Endothelial cell of umbilical vein (primary cell): ENCODE measurements around the gene ALDH1L2. TPM values are rescaled to one million over a fixed set of nuclear protein-coding genes. Genes with fewer than 3 reads are reported as not detected.
"Not testable (repeated sequence)": the region's sequence is repeated elsewhere in the genome, so short reads cannot be mapped to it uniquely, and the experiment has no call there.

ENCODE experiments used
- BruUV-seq: library from RNA; stranded (reverse); fragments of 400-500 nt; replicated peaks from 2 replicates; lab custom pipeline; 2021; lab: Mats Ljungman, UMichigan
- CTCF ChIA-PET: fragments of 300-600, 350-600 bp; sonication (Branson Sonifier 250); formaldehyde crosslinking; loops from one replicate; lab custom pipeline; 2021; ENCODE audit warnings: antibody characterized with exemption, inconsistent platforms; lab: Charles Lee
- POLR2A ChIA-PET: fragments of 300-600, 350-600 bp; sonication (Branson Sonifier 250); formaldehyde crosslinking; loops from one replicate; lab custom pipeline; 2021; ENCODE audit warnings: antibody characterized with exemption, inconsistent platforms; lab: Charles Lee
- DNase-seq: peaks from one replicate; pipeline ENCODE4 v3.0.0-alpha.2; 2011; ENCODE audit warnings: low read depth, low spot score
- FAIRE-seq: peaks from 2 replicates; lab custom pipeline; 2011; peaks lifted over from hg19 to GRCh38; lab: Jason Lieb, UNC
- H2AFZ ChIP-seq: 2 replicates; pipeline ENCODE4 v1.6.0; 2012; ENCODE audit warnings: low read depth, low read length, control low read depth, inconsistent platforms
- H3K27ac ChIP-seq: 2 replicates; pipeline ENCODE4 v1.5.1; 2011; ENCODE audit warnings: low read depth, mild to moderate bottlenecking, control low read depth, low read length, moderate library complexity; ENCODE audit not compliant: insufficient read depth
- H3K27me3 ChIP-seq, 2 experiments: 2 replicates each; pipeline versions ENCODE4 v1.6.0 to v1.6.1; 2011; ENCODE audit warnings: low read length in 2 of 2, mixed read lengths in 1 of 2; ENCODE audit not compliant: control insufficient read depth in 2 of 2, insufficient read depth in 2 of 2
- H3K36me3 ChIP-seq, 2 experiments: 2 replicates in 1 of 2; 3 replicates in 1 of 2; pipeline ENCODE4 v1.5.1; 2011; ENCODE audit warnings: low read length in 2 of 2, mild to moderate bottlenecking in 1 of 2, moderate library complexity in 1 of 2; ENCODE audit not compliant: control insufficient read depth in 2 of 2, insufficient read depth in 2 of 2; ENCODE audit errors: extremely low read depth in 1 of 2
- H3K4me1 ChIP-seq: 3 replicates; pipeline ENCODE4 v1.5.1; 2011; ENCODE audit warnings: mild to moderate bottlenecking, low read length; ENCODE audit not compliant: control insufficient read depth, insufficient read depth; ENCODE audit errors: extremely low read depth
- H3K4me2 ChIP-seq: 2 replicates; pipeline ENCODE4 v1.6.1; 2011; ENCODE audit warnings: low read length, control low read depth, mixed read lengths; ENCODE audit not compliant: insufficient read depth
- H3K4me3 ChIP-seq, 3 experiments: fragments of 200-600 bp in 1 of 3; sonication (generic), shearing (Covaris generic) in 1 of 3; replicated peaks in 1 of 3; 2 replicates each; pipeline ENCODE4 v1.5.1; 2011 to 2016; ENCODE audit warnings: control low read depth in 3 of 3, low read length in 3 of 3, mild to moderate bottlenecking in 2 of 3, inconsistent platforms in 1 of 3, low read depth in 1 of 3, moderate library complexity in 1 of 3; ENCODE audit not compliant: insufficient read depth in 1 of 3
- H3K79me2 ChIP-seq: 2 replicates; pipeline ENCODE4 v1.6.0; 2012; ENCODE audit warnings: low read length, inconsistent platforms; ENCODE audit not compliant: control insufficient read depth, insufficient read depth
- H3K9ac ChIP-seq: replicated peaks from 2 replicates; pipeline ENCODE3; 2011; ENCODE audit warnings: low read length, control low read depth; ENCODE audit not compliant: insufficient read depth; ENCODE audit errors: extremely low read depth
- H3K9me1 ChIP-seq: replicated peaks from 3 replicates; pipeline ENCODE4 v1.6.0; 2011; ENCODE audit warnings: mild to moderate bottlenecking, low read length; ENCODE audit not compliant: control insufficient read depth, insufficient read depth; ENCODE audit errors: extremely low read depth
- H3K9me3 ChIP-seq: replicated peaks from 2 replicates; pipeline ENCODE4 v1.5.1; 2012; ENCODE audit warnings: low read length, inconsistent platforms; ENCODE audit not compliant: control insufficient read depth, insufficient read depth
- H4K20me1 ChIP-seq: replicated peaks from 2 replicates; pipeline ENCODE3; 2011; ENCODE audit warnings: mild to moderate bottlenecking, low read length; ENCODE audit not compliant: control insufficient read depth, insufficient read depth; ENCODE audit errors: extremely low read depth
- GATA2 ChIP-seq: IDR thresholded peaks from 2 replicates; pipeline ENCODE4 v1.7.0; 2011; ENCODE audit warnings: low read depth, mild to moderate bottlenecking, moderate library complexity, mixed read lengths, low read length; ENCODE audit not compliant: insufficient read length, insufficient read depth
- JUN ChIP-seq: IDR thresholded peaks from 2 replicates; pipeline ENCODE4 v1.6.1; 2011; ENCODE audit warnings: borderline replicate concordance, low read depth; ENCODE audit not compliant: insufficient read length, insufficient read depth
- MAX ChIP-seq: IDR thresholded peaks from 2 replicates; pipeline ENCODE4 v1.6.1; 2011; ENCODE audit not compliant: insufficient read depth, insufficient read length
- MYC ChIP-seq: IDR thresholded peaks from one replicate; pipeline ENCODE4 v1.6.1; 2011; ENCODE audit warnings: mild to moderate bottlenecking, low read depth, low read length
- POLR2A ChIP-seq: IDR thresholded peaks from 2 replicates; pipeline ENCODE4 v1.6.1; 2012; ENCODE audit warnings: low read depth, mild to moderate bottlenecking, control low read depth, low read length
- POLR2AphosphoS5 ChIP-seq: IDR thresholded peaks from 2 replicates; pipeline ENCODE4 v1.6.1; 2012; ENCODE audit warnings: low read depth, mild to moderate bottlenecking, control low read depth, low read length, moderate library complexity; ENCODE audit not compliant: insufficient read depth
- dilution Hi-C: fragments of 300-500 bp; cut with MboI; formaldehyde crosslinking; loops from one replicate; pipeline ENCODE4 v1.15.0; 2019; ENCODE audit warnings: low sequenced_read_pairs; ENCODE audit not compliant: extremely low pct_ligation_motif_present
- intact Hi-C: fragments of 100-400 bp; cut with micrococcal nuclease; formaldehyde crosslinking; loops from one replicate; pipeline ENCODE4 v1.10.0; 2022
- polyA plus RNA-seq, 4 experiments: library from polyadenylated mRNA; depleted of rRNA in 3 of 4; stranded (reverse) in 3 of 4; unstranded in 1 of 4; fragments of >200 nt; gene quantifications; 2 replicates each; pipeline versions ENCODE4 v1.2.1 to v1.2.3, GENCODE V29; 2011 to 2012; ENCODE audit warnings: missing spikeins in 1 of 4
- total RNA-seq: library from RNA; stranded (reverse); gene quantifications from 2 replicates; pipeline ENCODE4 v1.2.3, GENCODE V29; 2021

Gene ALDH1L2
- total and polyA plus RNA-seq, 2 donors (not counting 3 experiments of a cell fraction or from before 2014, with no cell fraction given), result 1.4 to 2.5 TPM

GRCh38 chr12:105099356-105099755 is 15.1 kb upstream of the ALDH1L2 start:
- H2AFZ ChIP-seq, result no peak overlapping the region
- no peak for DNase-seq
- ChIA-PET CTCF (interaction anchor here (1.7 kb wide), 1 partner anchor 8 kb away, joined by 4 read pairs; the partner anchor contains the start of gene WASHC4), POLR2A (no interaction called here)
- FAIRE-seq, result no peak
- BruUV-seq, result no TSS peak
- H3K9me1 ChIP-seq, result no peaks in the 10 kb centered on the region
- H3K9ac ChIP-seq, result no peak overlapping the region
- peaks cover 4% of the 10 kb centered on the region for H3K4me1 ChIP-seq
- intact Hi-C loops (no loop called here), dilution Hi-C loops (no loop called here)
- no peak overlapping the region for H3K27ac ChIP-seq
- no peak overlapping the region for H3K4me2 ChIP-seq
- peaks cover 2 to 8% of the 10 kb centered on the region in 2 experiments for H3K27me3 ChIP-seq
- H3K79me2 ChIP-seq, result no peaks in the 10 kb centered on the region
- no peaks in the 10 kb centered on the region for H4K20me1 ChIP-seq
- H3K9me3 ChIP-seq, result no peaks in the 10 kb centered on the region
- no peak overlapping the region for H3K4me3 ChIP-seq
- H3K36me3 ChIP-seq, result no peaks in the 10 kb centered on the region
- no peak for TF ChIP-seq MYC
- TF ChIP-seq POLR2AphosphoS5, result no peak
- no peak for TF ChIP-seq GATA2
- TF ChIP-seq POLR2A, result no peak
- TF ChIP-seq MAX, result no peak
- TF ChIP-seq JUN, result no peak

- FAIRE-seq, H3K4me2 ChIP-seq, H4K20me1 ChIP-seq, H3K9me3 ChIP-seq, H3K9ac ChIP-seq, H3K4me1 ChIP-seq, H3K4me3 ChIP-seq, dilution Hi-C loops, H3K9me1 ChIP-seq, CTCF ChIA-PET, H2AFZ ChIP-seq, H3K27ac ChIP-seq, intact Hi-C loops, H3K36me3 ChIP-seq, POLR2A ChIA-PET, H3K79me2 ChIP-seq, DNase-seq, BruUV-seq: not testable (repeated sequence)
- peaks cover 22 to 31% of the 10 kb centered on the region in 2 experiments for H3K27me3 ChIP-seq
Observed at GRCh38 chr12:105095338-105095737, 11.1 kb upstream of the ALDH1L2 start.
